Gastroesophageal sphincter (tissue), 3 donors: ENCODE results near the gene BABAM2.

Source experiments
- POLR2AphosphoS5 ChIP-seq: sonication (generic); formaldehyde crosslinking; IDR thresholded peaks from one replicate; pipeline ENCODE4 v1.6.1; 2017; ENCODE audit warnings: antibody characterized with exemption
- TF ChIP-seq, protein P1 (sequence below), 4 experiments: fragments of 200-600 bp in 2 of 4; fragments of 450-650 bp in 2 of 4; sonication (generic) in 1 of 4; IDR thresholded peaks; one replicate each; pipeline ENCODE4 v1.5.1; 2017 to 2019; ENCODE audit warnings: antibody characterized with exemption in 4 of 4, mild to moderate bottlenecking in 2 of 4, moderate library complexity in 2 of 4

DNA sequence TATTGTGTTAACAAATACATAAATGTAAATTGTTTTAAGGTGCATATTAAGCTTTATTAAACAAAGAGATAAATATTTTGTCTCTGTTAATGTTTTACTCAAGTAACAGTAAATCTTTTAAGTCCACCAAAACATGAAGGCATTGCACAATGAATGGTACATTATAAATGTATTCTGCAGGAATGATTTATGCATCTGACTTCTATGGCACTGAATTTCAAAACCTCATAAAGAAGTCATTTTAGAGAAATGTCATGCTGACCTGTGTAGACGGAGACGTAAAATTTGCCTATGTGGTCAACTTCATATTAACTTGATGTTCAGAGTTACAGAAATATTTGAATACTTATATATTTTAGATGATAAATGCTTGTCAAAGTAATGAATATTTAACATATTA is 194.7 kb downstream of the BABAM2 start:
- TF ChIP-seq, protein P1, sequence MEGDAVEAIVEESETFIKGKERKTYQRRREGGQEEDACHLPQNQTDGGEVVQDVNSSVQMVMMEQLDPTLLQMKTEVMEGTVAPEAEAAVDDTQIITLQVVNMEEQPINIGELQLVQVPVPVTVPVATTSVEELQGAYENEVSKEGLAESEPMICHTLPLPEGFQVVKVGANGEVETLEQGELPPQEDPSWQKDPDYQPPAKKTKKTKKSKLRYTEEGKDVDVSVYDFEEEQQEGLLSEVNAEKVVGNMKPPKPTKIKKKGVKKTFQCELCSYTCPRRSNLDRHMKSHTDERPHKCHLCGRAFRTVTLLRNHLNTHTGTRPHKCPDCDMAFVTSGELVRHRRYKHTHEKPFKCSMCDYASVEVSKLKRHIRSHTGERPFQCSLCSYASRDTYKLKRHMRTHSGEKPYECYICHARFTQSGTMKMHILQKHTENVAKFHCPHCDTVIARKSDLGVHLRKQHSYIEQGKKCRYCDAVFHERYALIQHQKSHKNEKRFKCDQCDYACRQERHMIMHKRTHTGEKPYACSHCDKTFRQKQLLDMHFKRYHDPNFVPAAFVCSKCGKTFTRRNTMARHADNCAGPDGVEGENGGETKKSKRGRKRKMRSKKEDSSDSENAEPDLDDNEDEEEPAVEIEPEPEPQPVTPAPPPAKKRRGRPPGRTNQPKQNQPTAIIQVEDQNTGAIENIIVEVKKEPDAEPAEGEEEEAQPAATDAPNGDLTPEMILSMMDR (IDR thresholded peaks at IDR 0.05), result no peak
- TF ChIP-seq POLR2AphosphoS5, result no peak
